A673 (cell line): ENCODE data around the gene ACP2. TPM values are rescaled to one million over a fixed set of nuclear protein-coding genes. Genes with fewer than 3 reads are reported as not detected.

Experiments used
- BruUV-seq: library from RNA; stranded (reverse); fragments of 400-500 nt; replicated peaks from 2 replicates; lab custom pipeline; 2021; lab: Mats Ljungman, UMichigan
- CTCF ChIA-PET: fragments of 300-600 bp; sonication (Branson Sonifier 250); formaldehyde crosslinking; loops from one replicate; lab custom pipeline; 2022; ENCODE audit warnings: antibody characterized with exemption; lab: Charles Lee
- POLR2A ChIA-PET: fragments of 300-600 bp; sonication (Branson Sonifier 250); formaldehyde crosslinking; loops from one replicate; lab custom pipeline; 2022; ENCODE audit warnings: antibody characterized with exemption; ENCODE audit not compliant: low non-redundant PET; lab: Charles Lee
- DNase-seq: peaks from one replicate; pipeline ENCODE4 v3.0.0-alpha.2; 2015; ENCODE audit warnings: low spot score
- H3K27ac ChIP-seq: fragments of 200-600 bp; sonication (generic); 2 replicates; pipeline ENCODE4 v1.5.1; 2016; ENCODE audit warnings: mixed run types, low read depth, mild to moderate bottlenecking, mixed read lengths, antibody characterized with exemption, low read length; ENCODE audit not compliant: poor library complexity, severe bottlenecking
- H3K27me3 ChIP-seq: fragments of 200-600 bp; sonication (generic); replicated peaks from 2 replicates; pipeline ENCODE4 v1.6.1; 2017; ENCODE audit warnings: mixed run types, low read depth, mild to moderate bottlenecking, mixed read lengths, antibody characterized with exemption, low read length; ENCODE audit not compliant: insufficient read depth, poor library complexity
- H3K36me3 ChIP-seq: fragments of 200-600 bp; sonication (generic); 2 replicates; pipeline ENCODE4 v1.6.1; 2016; ENCODE audit warnings: mixed run types, mild to moderate bottlenecking, mixed read lengths, antibody characterized with exemption, low read length; ENCODE audit not compliant: insufficient read depth, poor library complexity, severe bottlenecking
- H3K4me1 ChIP-seq: fragments of 200-600 bp; sonication (generic); 2 replicates; pipeline ENCODE4 v1.6.1; 2017; ENCODE audit warnings: mixed run types, mild to moderate bottlenecking, mixed read lengths, antibody characterized with exemption, low read length; ENCODE audit not compliant: insufficient read depth, poor library complexity, severe bottlenecking
- H3K4me3 ChIP-seq: fragments of 200-600 bp; sonication (generic); 2 replicates; pipeline ENCODE4 v1.5.1; 2016; ENCODE audit warnings: low read depth, mixed run types, mild to moderate bottlenecking, mixed read lengths, low read length; ENCODE audit not compliant: poor library complexity, severe bottlenecking
- H3K9me3 ChIP-seq: fragments of 200-600 bp; sonication (generic); 2 replicates; pipeline ENCODE4 v1.6.1; 2016; ENCODE audit warnings: mixed run types, low read depth, mild to moderate bottlenecking, mixed read lengths, antibody characterized with exemption, low read length; ENCODE audit not compliant: poor library complexity, severe bottlenecking
- CTCF ChIP-seq: fragments of 300-800, 200-600 bp; sonication (generic); conservative IDR thresholded peaks from 2 replicates; pipeline ENCODE4 v1.5.1; 2017; ENCODE audit warnings: low read depth, mild to moderate bottlenecking, antibody characterized with exemption, low read length, moderate library complexity, mixed read lengths
- EZH2 ChIP-seq: fragments of 200-600 bp; sonication (generic); IDR thresholded peaks from 2 replicates; pipeline ENCODE4 v1.6.1; 2017; ENCODE audit warnings: borderline replicate concordance, low read depth, mild to moderate bottlenecking, mixed read lengths, antibody characterized with exemption, low read length; ENCODE audit not compliant: poor library complexity, severe bottlenecking
- intact Hi-C: fragments of 100-400 bp; cut with micrococcal nuclease; formaldehyde crosslinking; loops from one replicate; pipeline ENCODE4 v1.10.0; 2022; ENCODE audit not compliant: unreplicated experiment
- total RNA-seq: library from RNA; stranded (reverse); gene quantifications from 2 replicates; pipeline ENCODE4 v1.2.3, GENCODE V29; 2021

The ACP2 gene
- total RNA-seq, 1 experiment from 2014 or later, result 63.3 TPM

GRCh38 chr11:47284151-47284550, 35.5 kb upstream of the ACP2 start:
- CTCF ChIA-PET, result no interaction called here
- peaks cover 98% of the 10 kb centered on the region for H3K36me3 ChIP-seq
- BruUV-seq, result TSS peak; percentile 32

GRCh38 chr11:47282462-47282861, 33.8 kb upstream of the ACP2 start:
- no TSS peak for BruUV-seq
- intact Hi-C loops, result no loop called here
- H3K4me3 ChIP-seq, result no peak overlapping the region
- H3K9me3 ChIP-seq, result no peaks in the 10 kb centered on the region
- POLR2A ChIA-PET, result no interaction called here
- H3K4me1 ChIP-seq, result no peaks in the 10 kb centered on the region
- CTCF ChIA-PET, result no interaction called here
- peaks cover 98% of the 10 kb centered on the region for H3K36me3 ChIP-seq
- no peak for DNase-seq
- H3K27me3 ChIP-seq, result no peaks in the 10 kb centered on the region
- no peak overlapping the region for H3K27ac ChIP-seq
- TF ChIP-seq EZH2, result no peak
- TF ChIP-seq CTCF, result no peak

More at GRCh38 chr11:47284151-47284550, 35.5 kb upstream of the ACP2 start:
- Histone ChIP-seq H3K27me3 (no peaks in the 10 kb centered on the region), H3K9me3 (no peaks in the 10 kb centered on the region), H3K4me1 (no peaks in the 10 kb centered on the region), H3K4me3 (no peak overlapping the region), H3K27ac (no peak overlapping the region)
- POLR2A ChIA-PET, result no interaction called here
- no peak for DNase-seq
- intact Hi-C loops, result no loop called here
- no peak for TF ChIP-seq EZH2
- no peak for TF ChIP-seq CTCF

- H3K9me3 ChIP-seq, result no peaks in the 10 kb centered on the region
- CTCF ChIA-PET, result interaction anchor here (0.5 kb wide), 1 partner anchor 1407 kb away, joined by 4 read pairs; no protein-coding TSS in a partner anchor
- no peak for TF ChIP-seq EZH2
- TF ChIP-seq CTCF, result no peak
- H3K36me3 ChIP-seq, result peaks cover 98% of the 10 kb centered on the region
- H3K4me3 ChIP-seq, result no peak overlapping the region
- no peak overlapping the region for H3K27ac ChIP-seq
- no peaks in the 10 kb centered on the region for H3K4me1 ChIP-seq
- no peak for DNase-seq
- H3K27me3 ChIP-seq, result no peaks in the 10 kb centered on the region
- POLR2A ChIA-PET, result no interaction called here
- intact Hi-C loops, result no loop called here
- BruUV-seq, result no TSS peak
These were observed 32.2 kb upstream of the ACP2 start for GRCh38 chr11:47280860-47281259.
